NT2/D1 (cell line): ENCODE measurements around the gene NLK.

ENCODE experiments used
- DNase-seq: peaks from one replicate; pipeline ENCODE4 v3.0.0-alpha.2; 2011; ENCODE audit warnings: low read depth, low spot score
- H3K27me3 ChIP-seq: 2 replicates; pipeline ENCODE4 v1.6.0; 2011; ENCODE audit warnings: mild to moderate bottlenecking; ENCODE audit not compliant: insufficient read length, insufficient read depth
- H3K36me3 ChIP-seq: 2 replicates; pipeline ENCODE4 v1.6.1; 2011; ENCODE audit warnings: mild to moderate bottlenecking, low read length, mixed read lengths; ENCODE audit not compliant: insufficient read depth, insufficient read length
- H3K4me1 ChIP-seq: 2 replicates; pipeline ENCODE4 v1.5.1; 2011; ENCODE audit not compliant: insufficient read depth, insufficient read length
- H3K4me3 ChIP-seq: 2 replicates; pipeline ENCODE4 v1.5.1; 2011; ENCODE audit warnings: low read depth; ENCODE audit not compliant: insufficient read length
- H3K9ac ChIP-seq: 2 replicates; pipeline ENCODE4 v1.6.0; 2011; ENCODE audit warnings: low read depth; ENCODE audit not compliant: insufficient read length
- H3K9me3 ChIP-seq: 2 replicates; pipeline ENCODE4 v1.5.1; 2011; ENCODE audit warnings: mild to moderate bottlenecking, low read length; ENCODE audit not compliant: insufficient read depth
- SUZ12 ChIP-seq: IDR thresholded peaks from 2 replicates; pipeline ENCODE4 v1.6.1; 2011; ENCODE audit not compliant: insufficient read length, insufficient read depth; ENCODE audit errors: extremely low read depth
- YY1 ChIP-seq: IDR thresholded peaks from 2 replicates; pipeline ENCODE4 v1.6.1; 2011; ENCODE audit not compliant: insufficient read length, insufficient read depth
- ZNF274 ChIP-seq: IDR thresholded peaks from 2 replicates; pipeline ENCODE4 v1.6.1; 2011; ENCODE audit warnings: mild to moderate bottlenecking, low read depth, low read length

The NLK gene

GRCh38 chr17:28244446-28244845, 202.0 kb downstream of the NLK start:
- no peak for DNase-seq
- peaks cover 6% of the 10 kb centered on the region for H3K4me1 ChIP-seq
- H3K4me3 ChIP-seq, result no peak overlapping the region
- no peak overlapping the region for H3K9ac ChIP-seq
- no peak for TF ChIP-seq SUZ12
- TF ChIP-seq YY1, result no peak
- no peak for TF ChIP-seq ZNF274
- H3K36me3 ChIP-seq, result no peaks in the 10 kb centered on the region
- no peaks in the 10 kb centered on the region for H3K9me3 ChIP-seq
- H3K27me3 ChIP-seq, result no peaks in the 10 kb centered on the region
